NOMO-1 treated with dmso at 0.1 percent for 144 hours (cell line): ENCODE results near the gene CENPF.

Experiments
- DNase-seq: peaks from one replicate; lab custom pipeline; 2025; ENCODE audit not compliant: unreplicated experiment; lab: John Stamatoyannopoulos, UW

CENPF gene

DNA sequence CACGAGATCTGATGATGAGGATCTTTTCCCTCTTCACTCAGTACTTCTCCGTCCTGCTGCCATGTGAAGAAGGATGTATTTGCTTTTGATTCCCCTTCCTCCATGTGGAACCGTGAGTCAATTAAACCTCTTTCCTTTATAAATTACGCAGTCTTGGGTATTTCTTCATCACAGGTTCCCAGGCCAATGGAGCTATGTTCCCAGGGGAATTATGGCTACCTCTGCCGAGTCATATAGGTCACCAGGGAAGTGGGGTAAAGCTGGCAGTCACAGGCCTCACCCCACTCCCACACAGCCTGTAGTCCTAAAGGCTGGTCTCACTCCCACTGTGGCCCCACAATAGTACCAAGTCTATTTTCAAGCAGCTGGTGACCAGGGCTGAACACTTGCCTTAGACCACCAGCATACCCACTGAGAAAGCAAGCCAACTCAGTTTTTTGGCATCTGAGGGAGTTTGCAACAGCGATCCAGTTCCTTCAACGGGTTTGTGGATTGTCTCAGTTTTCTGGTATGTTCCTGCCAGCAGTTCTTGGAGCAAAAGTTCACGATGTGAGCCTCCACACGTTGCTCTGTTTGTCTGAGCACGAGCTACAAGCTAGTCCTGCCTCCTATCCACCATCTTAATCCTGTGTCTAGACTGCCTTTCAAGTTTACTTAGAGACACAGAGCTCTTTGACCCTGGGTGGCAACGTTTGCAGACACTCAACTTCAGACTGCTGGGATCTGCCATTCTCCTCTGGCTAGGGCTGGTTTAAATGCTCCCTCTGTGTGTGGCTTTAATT is 104.5 kb downstream of the CENPF start:
- no peak for DNase-seq

DNA sequence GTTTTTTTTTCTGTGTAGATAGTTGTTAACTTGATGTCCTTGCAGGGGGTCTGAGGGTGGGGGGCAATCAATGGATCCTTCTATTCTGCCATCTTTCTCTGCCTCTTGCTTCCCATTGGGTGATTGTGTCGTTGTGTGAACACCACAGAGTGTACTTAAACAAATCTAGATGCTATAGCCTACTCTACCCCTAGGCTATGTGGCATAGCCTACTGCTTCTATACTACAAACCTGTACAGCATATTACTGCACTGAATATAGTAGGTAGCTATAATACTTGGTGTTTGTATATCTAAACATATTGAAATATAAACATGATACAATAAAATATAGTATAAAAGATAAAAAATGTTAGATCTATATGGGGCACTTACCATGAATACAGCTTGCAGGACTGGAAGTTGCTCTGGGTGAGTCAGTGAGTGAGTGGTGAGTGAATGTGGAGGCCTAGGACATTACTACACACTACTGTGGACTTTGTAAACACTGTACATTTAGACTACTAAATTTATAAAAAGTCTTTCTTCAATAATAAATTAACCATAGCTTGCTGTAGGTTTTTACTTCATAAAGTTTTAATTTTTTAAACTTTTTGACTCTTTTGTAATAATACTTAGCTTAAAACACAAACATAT is 105.4 kb downstream of the CENPF start:
- no peak for DNase-seq

DNA sequence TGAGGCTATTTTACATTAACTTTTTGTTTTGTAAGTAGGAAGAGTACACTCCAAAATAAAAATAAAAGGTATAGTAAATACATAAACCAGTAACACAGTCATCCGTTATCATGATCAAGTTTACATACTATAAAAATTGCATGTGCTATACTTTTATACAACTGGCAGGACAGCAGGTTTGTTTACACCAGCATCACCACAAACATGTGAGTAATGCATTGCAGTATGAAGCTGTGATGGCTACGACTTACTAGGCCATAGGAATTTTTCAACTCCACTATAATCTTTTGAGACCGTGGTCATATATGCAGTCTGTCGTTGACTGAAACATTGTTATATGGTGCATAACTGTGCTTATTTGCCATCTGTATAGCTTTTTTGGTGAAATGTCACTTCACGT is 106.2 kb downstream of the CENPF start:
- no peak for DNase-seq

DNA sequence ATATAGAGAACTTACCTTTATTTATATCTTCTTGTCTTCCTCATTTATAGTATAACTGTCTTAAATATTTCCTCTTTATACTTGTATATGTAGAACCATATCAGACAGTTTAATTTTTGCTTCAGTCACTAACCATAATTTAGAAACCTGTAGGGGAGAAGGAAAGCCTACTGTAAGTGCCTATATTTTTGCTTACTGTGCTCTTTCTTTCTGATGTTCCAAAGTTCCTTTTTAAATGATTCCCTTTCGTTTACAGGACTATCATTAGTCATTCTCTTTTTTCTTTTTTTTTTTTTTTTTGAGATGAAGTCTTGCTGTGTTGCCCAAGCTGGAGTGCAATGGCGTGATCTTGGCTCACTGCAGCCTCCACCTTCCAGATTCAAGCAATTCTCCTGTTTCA is 109.7 kb downstream of the CENPF start:
- no peak for DNase-seq
